ENCODE data around the gene TTC28. TPM values are rescaled to one million over a fixed set of nuclear protein-coding genes. Genes with fewer than 3 reads are reported as not detected.
A peak's percentile ranks its signal among the peaks of the same experiment; 100 is the strongest.

The TTC28 gene
- total RNA-seq, 1 donor, result 55.8 TPM

GRCh38 chr22:28148816-28149465 is 530.7 kb downstream of the TTC28 start:
- no peak for DNase-seq (ENCODE audit: low read depth)
- no peak for TF ChIP-seq CTCF (IDR thresholded peaks at IDR 0.05; ENCODE audit: insufficient read depth, low read length)
- H3K4me3 ChIP-seq (ENCODE audit: low read depth, low read length), result no peak overlapping the region

GRCh38 chr22:28147401-28147800 is 532.2 kb downstream of the TTC28 start:
- TF ChIP-seq CTCF (IDR thresholded peaks at IDR 0.05; ENCODE audit: insufficient read depth, low read length), result no peak
- H3K4me3 ChIP-seq (ENCODE audit: low read depth, low read length), result no peak overlapping the region
- DNase-seq (ENCODE audit: low read depth), result no peak

DNA sequence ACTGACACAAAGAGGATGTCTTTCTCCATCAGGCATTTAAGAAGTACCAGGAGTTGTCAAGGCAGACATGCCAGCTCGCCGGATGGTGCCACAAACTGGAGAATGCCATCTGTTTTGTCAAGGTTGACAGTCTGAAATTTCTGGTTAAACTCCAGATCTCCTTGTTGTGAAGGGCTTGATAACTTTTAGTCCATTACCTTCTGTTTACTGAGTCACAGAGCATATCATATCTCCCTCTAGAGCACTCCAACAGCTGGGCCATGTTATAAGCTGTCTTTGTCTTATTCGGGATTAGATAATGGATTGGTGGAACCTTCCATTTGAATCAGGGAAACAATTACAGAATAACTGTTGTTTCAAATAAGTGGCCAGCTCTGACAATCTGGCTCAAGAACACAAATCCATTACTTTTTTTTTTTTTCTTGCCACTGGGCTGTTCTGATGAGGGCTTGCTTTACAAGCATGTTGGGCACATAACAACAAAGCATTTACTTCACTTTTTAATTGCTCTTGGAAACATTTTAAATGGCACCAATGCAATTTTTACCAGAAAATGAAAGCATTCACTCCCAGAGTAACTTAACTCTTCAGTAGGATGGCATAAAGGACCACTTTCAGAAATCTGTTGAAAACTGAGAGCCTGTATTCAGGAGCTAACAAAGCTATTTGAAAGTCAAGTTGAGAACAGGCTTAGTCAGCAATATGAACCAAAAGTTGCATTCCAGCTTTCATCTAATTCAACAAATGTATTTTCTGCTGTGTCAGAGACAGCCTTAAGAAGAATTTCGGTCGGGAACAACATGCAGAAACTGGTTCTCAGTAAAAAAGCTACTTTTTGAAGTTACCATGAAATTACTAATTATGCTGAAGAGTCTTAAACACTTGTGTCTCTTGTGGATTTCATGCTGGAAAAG is 533.0 kb downstream of the TTC28 start:
- DNase-seq (ENCODE audit: low read depth), result peak; percentile 59
- H3K4me3 ChIP-seq (ENCODE audit: low read depth, low read length), result no peak overlapping the region
- TF ChIP-seq CTCF (IDR thresholded peaks at IDR 0.05; ENCODE audit: insufficient read depth, low read length), result no peak

GRCh38 chr22:28143961-28144745 is 535.5 kb downstream of the TTC28 start:
- DNase-seq (ENCODE audit: low read depth), result peak; percentile 65
- no peak for TF ChIP-seq CTCF (IDR thresholded peaks at IDR 0.05; ENCODE audit: insufficient read depth, low read length)
- no peak overlapping the region for H3K4me3 ChIP-seq (ENCODE audit: low read depth, low read length)

DNA sequence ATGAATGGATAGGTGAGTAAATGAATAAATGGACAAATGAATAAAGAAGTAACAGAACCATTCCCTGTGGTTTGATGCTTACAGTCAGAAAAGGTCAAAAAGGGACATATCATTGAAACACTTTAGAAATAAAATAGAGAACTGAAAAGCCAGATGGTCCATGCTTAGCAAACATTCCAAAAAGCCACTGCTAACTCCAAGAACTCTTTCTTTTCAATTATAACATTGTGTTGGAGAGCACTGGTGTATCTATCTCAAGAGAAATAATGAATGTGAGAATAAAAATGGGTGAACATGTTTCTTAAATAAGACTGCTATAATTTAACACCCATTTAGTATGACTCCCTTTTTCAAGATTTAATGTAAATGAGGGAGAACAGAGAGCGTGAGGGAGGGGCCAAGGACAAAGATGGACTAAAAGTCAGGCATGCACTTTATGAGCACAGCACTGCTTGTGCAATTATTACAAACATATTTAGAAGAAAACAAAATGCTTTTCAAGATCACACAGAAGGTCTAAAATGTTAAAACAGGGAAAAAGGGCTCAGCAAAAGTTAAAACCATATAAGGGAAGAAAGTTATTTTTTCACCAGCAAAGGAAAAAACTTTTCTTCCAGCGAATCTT is 536.3 kb downstream of the TTC28 start:
- no peak overlapping the region for H3K4me3 ChIP-seq (ENCODE audit: low read depth, low read length)
- no peak for DNase-seq (ENCODE audit: low read depth)
- no peak for TF ChIP-seq CTCF (IDR thresholded peaks at IDR 0.05; ENCODE audit: insufficient read depth, low read length)

DNA sequence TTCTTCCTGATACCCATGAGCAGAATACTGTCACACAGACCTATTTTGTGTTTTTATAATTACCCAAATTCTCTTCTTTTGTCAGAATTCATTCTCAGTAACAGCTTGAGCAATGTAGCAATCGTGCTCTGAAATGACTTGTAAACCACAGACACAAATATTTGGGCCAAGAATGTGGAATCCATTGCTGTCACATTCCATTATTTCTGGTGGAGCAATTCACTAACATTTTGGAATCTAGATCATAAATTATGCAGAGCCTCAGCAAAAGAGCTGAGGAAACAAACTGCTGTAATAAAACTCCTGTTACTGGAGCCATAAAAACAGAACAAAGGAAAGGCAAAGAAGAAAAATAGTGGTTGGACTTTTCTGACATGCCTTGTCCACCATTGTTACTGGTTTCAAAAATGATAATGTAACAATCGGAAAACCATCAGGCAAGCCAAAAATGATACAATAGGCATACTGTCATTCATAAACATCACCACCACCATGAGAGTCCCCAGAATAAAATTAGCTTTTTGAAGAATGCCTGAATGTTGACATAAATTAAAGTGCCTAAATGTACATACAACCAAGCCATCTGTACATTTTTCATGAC is 537.2 kb downstream of the TTC28 start:
- DNase-seq (ENCODE audit: low read depth), result peak; percentile 97
- H3K4me3 ChIP-seq (ENCODE audit: low read depth, low read length), result peak overlapping the region; percentile 11
- no peak for TF ChIP-seq CTCF (IDR thresholded peaks at IDR 0.05; ENCODE audit: insufficient read depth, low read length)

Data from fibroblast of the aortic adventitia (primary cell).